ENCODE data around the gene PROM1. TPM values are rescaled to one million over a fixed set of nuclear protein-coding genes. Genes with fewer than 3 reads are reported as not detected.

PROM1 gene
- polyA plus RNA-seq, 3 donors = not detected

- Histone ChIP-seq H3K79me2 (ENCODE audit: insufficient read depth, low read length) (no peaks in the 10 kb centered on the region), H4K20me1 (ENCODE audit: insufficient read depth, low read length) (no peaks in the 10 kb centered on the region), H2AFZ (ENCODE audit: insufficient read depth, low read depth, low read length, poor library complexity, severe bottlenecking) (no peak overlapping the region), H3K27ac (ENCODE audit: low read depth in 1 of 2, low read length in 2 of 2) (no peak overlapping the region), H3K9ac (ENCODE audit: insufficient read depth, low read length, poor library complexity, severe bottlenecking) (no peak overlapping the region), H3K4me2 (replicated peaks; ENCODE audit: extremely low read depth, low read length, poor library complexity, severe bottlenecking) (no peak overlapping the region), H3K27me3 (ENCODE audit: control insufficient read depth in 2 of 2, insufficient read depth in 2 of 2, low read length in 2 of 2) (no peaks in the 10 kb centered on the region), H3K4me3 (replicated peaks in 1 of 3; ENCODE audit: low read depth in 2 of 3, low read length in 3 of 3) (no peak overlapping the region), H3K9me3 (replicated peaks in 1 of 2; ENCODE audit: control insufficient read depth in 1 of 2, insufficient read depth in 1 of 2, low read length in 2 of 2) (no peaks in the 10 kb centered on the region), H3K4me1 (ENCODE audit: control insufficient read depth in 1 of 2, insufficient read depth in 2 of 2, low read length in 2 of 2) (peaks cover 5 to 7% of the 10 kb centered on the region in 2 donors), H3K36me3 (replicated peaks in 1 of 2; ENCODE audit: control insufficient read depth in 1 of 2, insufficient read depth in 2 of 2, low read length in 2 of 2) (no peaks in the 10 kb centered on the region)
- no peak for DNase-seq
- H3K36me3 Mint-ChIP-seq = no peaks in the 10 kb centered on the region
- no peak overlapping the region for H3K27ac Mint-ChIP-seq
- no CpG with 5 or more reads among the region's 1 CpG for WGBS (ENCODE audit: insufficient coverage)
- H3K4me1 Mint-ChIP-seq = peaks cover 11% of the 10 kb centered on the region
- intact Hi-C loops (cut with micrococcal nuclease) = no loop called here
- no peaks in the 10 kb centered on the region for H3K9me3 Mint-ChIP-seq
- no peaks in the 10 kb centered on the region for H3K27me3 Mint-ChIP-seq (ENCODE audit: low read depth in 3 of 3)
- TF ChIP-seq CTCF (IDR thresholded peaks at IDR 0.05) = no peak
- H3K4me3 Mint-ChIP-seq = no peak overlapping the region
Measured at GRCh38 chr4:16050669-16051068, 33.2 kb downstream of the PROM1 start.

GRCh38 chr4:16048619-16049419, 35.0 kb downstream of the PROM1 start:
- no peak overlapping the region for H3K4me3 Mint-ChIP-seq
- Histone ChIP-seq H3K27ac (ENCODE audit: low read depth in 1 of 2, low read length in 2 of 2) (no peak overlapping the region), H3K79me2 (ENCODE audit: insufficient read depth, low read length) (no peaks in the 10 kb centered on the region), H4K20me1 (ENCODE audit: insufficient read depth, low read length) (no peaks in the 10 kb centered on the region), H3K4me3 (replicated peaks in 1 of 3; ENCODE audit: low read depth in 2 of 3, low read length in 3 of 3) (no peak overlapping the region), H3K9me3 (replicated peaks in 1 of 2; ENCODE audit: control insufficient read depth in 1 of 2, insufficient read depth in 1 of 2, low read length in 2 of 2) (no peaks in the 10 kb centered on the region), H3K4me1 (ENCODE audit: control insufficient read depth in 1 of 2, insufficient read depth in 2 of 2, low read length in 2 of 2) (no peaks in the 10 kb centered on the region), H3K9ac (ENCODE audit: insufficient read depth, low read length, poor library complexity, severe bottlenecking) (no peak overlapping the region), H2AFZ (ENCODE audit: insufficient read depth, low read depth, low read length, poor library complexity, severe bottlenecking) (no peak overlapping the region), H3K27me3 (ENCODE audit: control insufficient read depth in 2 of 2, insufficient read depth in 2 of 2, low read length in 2 of 2) (no peaks in the 10 kb centered on the region), H3K4me2 (replicated peaks; ENCODE audit: extremely low read depth, low read length, poor library complexity, severe bottlenecking) (no peak overlapping the region), H3K36me3 (replicated peaks in 1 of 2; ENCODE audit: control insufficient read depth in 1 of 2, insufficient read depth in 2 of 2, low read length in 2 of 2) (no peaks in the 10 kb centered on the region)
- no peaks in the 10 kb centered on the region for H3K36me3 Mint-ChIP-seq
- 83% methylated on average over 7 of the region's 15 CpGs for WGBS (ENCODE audit: insufficient coverage)
- DNase-seq = no peak
- H3K27me3 Mint-ChIP-seq (ENCODE audit: low read depth in 3 of 3) = peaks cover 0 to 1% (median under 1%) of the 10 kb centered on the region in 3 donors
- H3K9me3 Mint-ChIP-seq = no peaks in the 10 kb centered on the region
- intact Hi-C loops (cut with micrococcal nuclease) = no loop called here
- TF ChIP-seq CTCF (IDR thresholded peaks at IDR 0.05) = no peak
- H3K27ac Mint-ChIP-seq = no peak overlapping the region
- peaks cover 8% of the 10 kb centered on the region for H3K4me1 Mint-ChIP-seq

Data from CD14-positive monocyte (primary cell).